ENCODE measurements around the gene FKBP15.
"Not testable (repeated sequence)": the region's sequence is repeated elsewhere in the genome, so short reads cannot be mapped to it uniquely, and the experiment has no call there.

The FKBP15 gene

GRCh38 chr9:113143432-113144227 is 77.4 kb downstream of the FKBP15 start (continued):
- TF ChIP-seq TSHZ2 (CRISPR knock-in tag; IDR thresholded peaks at IDR 0.05) (no peak), TCF4 (CRISPR knock-in tag; IDR thresholded peaks at IDR 0.05; ENCODE audit: borderline replicate concordance) (no peak)

GRCh38 chr9:113140896-113141295 is 80.2 kb downstream of the FKBP15 start:
- not testable (repeated sequence) for ATAC-seq

GRCh38 chr9:113139953-113140352 is 81.1 kb downstream of the FKBP15 start:
- no peak for ATAC-seq
- TF ChIP-seq SNAI2 (CRISPR knock-in tag; IDR thresholded peaks at IDR 0.05) (no peak), CSDC2 (CRISPR knock-in tag; IDR thresholded peaks at IDR 0.05) (no peak), CREB5 (CRISPR knock-in tag; IDR thresholded peaks at IDR 0.05; ENCODE audit: low read depth) (no peak), OSR1 (CRISPR knock-in tag; IDR thresholded peaks at IDR 0.05) (no peak), TCF4 (CRISPR knock-in tag; IDR thresholded peaks at IDR 0.05; ENCODE audit: borderline replicate concordance) (no peak), BACH2 (CRISPR knock-in tag; IDR thresholded peaks at IDR 0.05; ENCODE audit: borderline replicate concordance) (no peak)

- TF ChIP-seq ZNF70 (CRISPR knock-in tag; IDR thresholded peaks at IDR 0.05) = no peak
- no peak for TF ChIP-seq TOX (CRISPR knock-in tag; IDR thresholded peaks at IDR 0.05; ENCODE audit: borderline replicate concordance)
- no peak for TF ChIP-seq CSRNP3 (CRISPR knock-in tag; IDR thresholded peaks at IDR 0.05)
- TF ChIP-seq ZNF565 (CRISPR knock-in tag; conservative IDR thresholded peaks at IDR 0.05; ENCODE audit: low read depth) = no peak
- TF ChIP-seq ZFP30 (CRISPR knock-in tag; IDR thresholded peaks at IDR 0.05) = no peak
- no peak for TF ChIP-seq ESRRG (CRISPR knock-in tag; IDR thresholded peaks at IDR 0.05)
- TF ChIP-seq PPARA (CRISPR knock-in tag; IDR thresholded peaks at IDR 0.05; ENCODE audit: borderline replicate concordance) = no peak
- TF ChIP-seq RARB (CRISPR knock-in tag; IDR thresholded peaks at IDR 0.05) = no peak
- no peak for TF ChIP-seq TSHZ2 (CRISPR knock-in tag; IDR thresholded peaks at IDR 0.05)
- TF ChIP-seq OSR1 (CRISPR knock-in tag; IDR thresholded peaks at IDR 0.05) = no peak
- no peak for TF ChIP-seq ZC3H10 (CRISPR knock-in tag; IDR thresholded peaks at IDR 0.05)
- no peak for TF ChIP-seq ISL1 (CRISPR knock-in tag; IDR thresholded peaks at IDR 0.05)
- TF ChIP-seq ZNF8 (CRISPR knock-in tag; IDR thresholded peaks at IDR 0.05) = no peak
- no peak for ATAC-seq
Measured at GRCh38 chr9:113139225-113139829, 81.8 kb downstream of the FKBP15 start.

Data from SK-N-SH treated with all-trans-retinoic acid at 6 μM for 48 hours (cell line).